Activated gamma-delta T cell treated with Interleukin-2 at 50 U/mL for 16 hours (primary cell): ENCODE results near the gene FNBP1.
"Not testable (repeated sequence)": the region's sequence is repeated elsewhere in the genome, so short reads cannot be mapped to it uniquely, and the experiment has no call there.

Experiments used
- DNase-seq: peaks from one replicate; pipeline ENCODE4 v3.0.0-alpha.2; 2020

Gene FNBP1

GRCh38 chr9:129946246-129946995 is 96.6 kb downstream of the FNBP1 start:
- DNase-seq, result no peak

DNA sequence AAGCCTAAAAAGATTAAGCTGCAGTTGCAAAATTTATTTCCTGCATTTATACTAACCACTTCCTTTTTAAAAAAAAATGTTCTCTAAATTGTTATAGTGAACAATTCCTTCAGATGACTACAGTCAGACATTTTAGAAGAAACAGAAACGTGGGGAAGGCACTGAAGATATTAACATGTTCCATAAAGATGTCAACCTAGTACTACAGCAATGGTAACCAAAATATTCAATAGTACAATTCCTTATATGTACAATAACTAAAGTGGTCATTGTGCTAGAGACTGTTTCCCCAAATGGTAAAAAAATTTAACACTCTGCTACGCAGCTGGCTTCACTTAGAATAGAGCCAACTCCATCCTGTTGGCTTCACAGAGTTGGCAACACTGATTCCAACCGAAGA is 97.7 kb downstream of the FNBP1 start:
- no peak for DNase-seq

DNA sequence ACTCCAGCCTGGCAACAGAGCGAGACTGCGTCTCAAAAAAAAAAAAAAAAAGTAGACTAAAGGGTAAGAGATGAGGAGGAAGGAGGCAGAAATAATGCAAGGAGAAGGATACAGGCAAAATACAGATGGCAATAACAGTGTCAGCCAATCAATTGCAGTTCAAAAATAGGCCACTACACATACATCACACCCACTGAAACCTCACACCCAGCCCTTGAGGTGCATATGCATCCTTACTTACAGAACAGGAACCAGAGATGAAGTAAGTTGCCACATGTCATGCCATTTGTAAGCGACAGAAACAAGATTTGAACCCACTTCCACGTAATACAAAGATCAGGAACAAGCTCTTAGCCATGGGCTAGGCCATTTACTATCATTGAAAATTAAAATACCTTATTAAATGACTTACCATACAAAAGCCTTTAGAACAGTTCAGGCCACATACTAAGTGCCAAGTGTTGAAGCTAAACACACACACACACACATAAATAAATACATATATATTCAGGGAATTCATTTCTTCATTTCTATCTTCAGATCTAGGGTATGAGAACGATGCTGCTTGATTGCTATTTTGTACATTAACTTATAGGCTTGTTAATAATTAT is 98.4 kb downstream of the FNBP1 start:
- peak; percentile 49 for DNase-seq

DNA sequence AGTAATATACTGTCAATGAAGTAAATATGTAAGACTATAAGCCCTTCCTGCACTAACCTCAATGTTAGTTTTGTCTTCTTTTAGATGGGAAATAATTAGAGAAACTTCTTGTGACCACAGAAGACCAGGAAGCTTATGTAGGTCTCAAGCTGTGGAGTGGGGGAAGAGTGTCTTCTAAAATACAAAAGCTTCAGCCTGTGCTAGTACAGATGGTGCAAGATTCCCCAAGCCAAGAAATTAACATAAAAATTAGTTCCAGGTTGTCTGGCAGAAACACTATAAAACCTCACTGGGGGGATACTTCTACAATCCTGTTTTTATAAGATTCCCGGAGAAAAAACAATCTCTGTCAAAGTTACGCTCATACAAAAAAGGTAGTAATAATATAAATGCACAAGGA is 103.6 kb downstream of the FNBP1 start:
- DNase-seq, result no peak

- DNase-seq, result no peak
Measured at GRCh38 chr9:129938291-129938979, 104.6 kb downstream of the FNBP1 start.

DNA sequence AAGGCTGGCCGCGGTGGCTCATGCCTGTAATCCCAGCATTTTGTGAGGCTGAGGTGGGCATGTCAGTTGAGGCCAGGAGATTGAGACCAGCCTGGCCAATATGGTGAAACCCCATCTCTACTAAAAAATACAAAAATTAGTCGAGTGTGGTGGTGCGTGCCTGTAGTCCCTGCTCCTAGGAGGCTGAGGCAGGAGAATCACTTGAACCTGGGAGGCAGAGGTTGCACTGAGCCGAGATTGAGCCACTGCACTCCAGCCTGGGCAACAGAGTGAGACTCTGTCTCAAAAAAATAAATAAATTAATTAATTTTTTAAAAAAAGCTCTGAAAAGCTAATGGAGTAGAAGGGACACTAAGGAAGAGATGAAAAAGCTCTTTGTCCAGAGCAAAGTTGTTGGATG is 105.1 kb downstream of the FNBP1 start:
- not testable (repeated sequence) for DNase-seq

- no peak for DNase-seq
Measured at GRCh38 chr9:129936222-129936621, 106.8 kb downstream of the FNBP1 start.

GRCh38 chr9:129934780-129935179 is 108.2 kb downstream of the FNBP1 start:
- DNase-seq, result no peak

DNA sequence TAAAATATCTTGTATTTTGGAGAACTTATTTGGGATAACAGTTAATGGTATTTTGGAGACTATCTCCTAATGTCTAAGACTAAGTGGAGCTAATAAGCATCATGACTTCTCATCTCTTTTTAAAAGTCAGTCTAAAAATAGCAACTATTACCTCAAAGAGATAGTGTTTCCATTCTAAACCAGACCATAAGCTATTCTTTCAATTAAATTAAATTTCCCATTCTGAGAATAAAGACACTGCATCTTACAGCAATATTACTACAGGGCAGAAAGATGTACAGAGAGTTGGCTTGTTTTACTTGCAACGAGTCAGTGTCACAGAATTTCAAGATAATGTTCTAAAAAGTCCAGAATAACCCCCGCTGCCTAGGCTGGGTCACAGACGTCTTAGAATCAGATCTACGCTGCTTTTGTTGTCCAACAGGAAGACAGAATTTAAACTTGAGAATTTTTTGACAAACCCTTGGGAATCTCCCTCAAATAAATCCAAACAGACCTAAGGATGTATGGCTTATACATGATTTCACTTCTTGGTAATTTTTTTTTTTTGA is 108.9 kb downstream of the FNBP1 start:
- no peak for DNase-seq

GRCh38 chr9:129933185-129934040 is 109.6 kb downstream of the FNBP1 start:
- no peak for DNase-seq

GRCh38 chr9:129932303-129933151 is 110.5 kb downstream of the FNBP1 start:
- no peak for DNase-seq

DNA sequence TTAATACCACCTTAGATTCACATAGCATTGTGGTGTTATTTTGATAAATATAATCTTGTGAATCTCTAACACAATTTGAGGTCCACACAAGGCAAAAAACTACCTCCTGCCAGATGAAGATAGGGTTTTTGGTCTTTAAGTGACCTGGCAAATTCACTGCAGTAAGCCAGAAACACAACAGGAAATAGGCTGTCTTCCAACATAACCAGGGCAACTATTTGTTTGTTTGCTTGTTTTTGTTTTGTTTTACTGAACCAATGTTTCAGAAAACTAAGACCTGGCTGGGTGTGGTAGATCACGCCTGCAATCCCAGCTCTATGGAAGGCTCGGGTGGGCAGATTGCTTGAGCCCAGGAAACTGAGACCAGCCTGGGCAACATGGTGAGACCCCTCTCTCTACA is 112.2 kb downstream of the FNBP1 start:
- no peak for DNase-seq

DNA sequence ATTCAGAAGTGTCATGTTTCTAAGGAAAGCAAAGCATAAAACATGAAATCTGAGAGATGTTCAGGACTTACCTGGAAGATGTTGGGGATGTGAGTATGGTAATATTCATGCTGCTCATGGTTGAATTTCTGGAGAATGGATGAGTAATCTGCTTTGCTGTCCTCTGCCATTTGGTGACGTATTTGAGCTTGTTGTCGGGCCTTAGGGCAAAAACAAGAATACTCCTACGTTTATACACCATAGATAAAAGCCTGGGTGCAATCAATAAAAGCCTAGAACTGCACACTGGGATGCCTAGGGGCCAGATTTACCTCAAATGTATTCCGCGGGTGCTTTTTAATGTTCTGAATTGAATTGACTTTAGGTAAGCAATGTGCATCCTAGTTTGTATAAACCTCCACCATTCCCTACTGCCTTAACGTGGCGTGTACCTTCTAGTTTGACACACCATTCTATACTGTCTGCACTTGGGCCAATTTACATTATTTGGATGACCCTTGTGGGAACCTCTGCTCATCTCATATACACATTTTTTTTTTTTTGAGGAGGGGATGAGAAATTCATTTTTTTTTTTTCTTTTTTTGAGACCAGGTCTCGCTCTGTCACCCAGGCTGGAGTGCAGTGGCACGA is 113.4 kb downstream of the FNBP1 start:
- no peak for DNase-seq

- DNase-seq, result no peak
Measured at GRCh38 chr9:129923589-129923988, 119.4 kb downstream of the FNBP1 start.

DNA sequence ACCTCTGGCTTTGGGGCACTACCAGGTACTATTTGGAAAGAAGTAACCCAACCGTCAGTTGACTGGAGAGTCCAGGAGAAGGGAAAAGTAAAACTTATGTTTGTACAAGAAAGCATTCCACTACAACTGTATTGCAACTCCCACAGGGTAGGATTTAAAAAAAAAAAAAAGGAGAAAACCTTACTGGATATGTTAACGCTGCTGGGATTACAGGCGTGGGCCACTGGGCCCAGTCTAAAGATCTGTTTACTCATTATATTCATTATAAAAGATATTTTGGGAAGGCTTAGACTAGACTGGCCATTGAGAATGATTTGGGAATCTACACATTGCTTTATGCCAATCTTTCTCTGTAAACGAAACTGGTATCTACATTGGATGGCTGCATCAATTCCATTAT is 121.1 kb downstream of the FNBP1 start:
- DNase-seq, result no peak

DNA sequence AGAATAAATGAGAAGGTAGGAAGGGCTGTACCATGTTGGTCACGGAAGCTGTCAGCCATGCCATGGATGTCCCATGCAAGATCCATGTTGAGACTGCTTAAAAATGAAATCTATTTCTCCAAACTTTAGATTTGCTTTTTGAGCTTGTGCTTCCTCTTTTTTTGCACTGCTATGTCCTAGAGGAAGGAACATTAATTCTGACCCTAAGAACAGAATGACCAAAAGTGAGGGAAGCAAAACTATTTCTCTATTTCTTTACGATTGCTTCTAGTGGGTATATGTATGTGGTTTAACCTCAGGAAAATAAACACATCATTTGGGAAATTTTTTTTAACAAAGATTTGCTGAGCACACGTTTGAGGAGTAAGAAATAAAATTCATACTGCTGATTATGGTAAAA is 123.1 kb downstream of the FNBP1 start:
- no peak for DNase-seq

- DNase-seq, result no peak
Measured at GRCh38 chr9:129919277-129919676, 123.7 kb downstream of the FNBP1 start.

GRCh38 chr9:129918296-129918950 is 124.6 kb downstream of the FNBP1 start:
- DNase-seq, result no peak

GRCh38 chr9:129916707-129917106 is 126.3 kb downstream of the FNBP1 start:
- DNase-seq, result no peak

DNA sequence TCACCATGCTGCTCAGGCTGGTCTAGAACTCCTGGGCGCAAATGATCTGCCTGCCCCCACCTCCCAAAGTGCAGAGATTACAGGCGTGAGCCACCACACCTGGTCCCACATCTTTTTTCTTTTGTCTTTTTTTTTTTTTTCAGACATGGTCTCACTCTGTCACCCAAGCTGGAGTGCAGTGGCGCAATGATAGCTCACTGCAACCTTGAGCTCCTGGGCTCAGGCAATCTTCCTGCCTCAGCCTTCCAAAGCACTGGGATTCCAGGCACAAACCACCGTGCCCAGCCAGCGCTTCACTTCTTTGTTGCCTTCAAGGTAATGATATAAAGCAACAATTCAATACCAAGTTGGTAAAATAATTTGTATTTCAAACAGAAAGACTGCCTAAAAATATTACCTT is 128.9 kb downstream of the FNBP1 start:
- DNase-seq, result no peak
